GF-D8 (cell line): Measurements from ENCODE around the gene NPFF.

ENCODE experiments used
- DNase-seq: peaks from one replicate; lab custom pipeline; 2025; lab: John Stamatoyannopoulos, UW

The NPFF gene

GRCh38 chr12:53513712-53514410 is 6.6 kb upstream of the NPFF start:
- DNase-seq = no peak

- DNase-seq = no peak
Observed at GRCh38 chr12:53510181-53510812, 3.0 kb upstream of the NPFF start.

DNA sequence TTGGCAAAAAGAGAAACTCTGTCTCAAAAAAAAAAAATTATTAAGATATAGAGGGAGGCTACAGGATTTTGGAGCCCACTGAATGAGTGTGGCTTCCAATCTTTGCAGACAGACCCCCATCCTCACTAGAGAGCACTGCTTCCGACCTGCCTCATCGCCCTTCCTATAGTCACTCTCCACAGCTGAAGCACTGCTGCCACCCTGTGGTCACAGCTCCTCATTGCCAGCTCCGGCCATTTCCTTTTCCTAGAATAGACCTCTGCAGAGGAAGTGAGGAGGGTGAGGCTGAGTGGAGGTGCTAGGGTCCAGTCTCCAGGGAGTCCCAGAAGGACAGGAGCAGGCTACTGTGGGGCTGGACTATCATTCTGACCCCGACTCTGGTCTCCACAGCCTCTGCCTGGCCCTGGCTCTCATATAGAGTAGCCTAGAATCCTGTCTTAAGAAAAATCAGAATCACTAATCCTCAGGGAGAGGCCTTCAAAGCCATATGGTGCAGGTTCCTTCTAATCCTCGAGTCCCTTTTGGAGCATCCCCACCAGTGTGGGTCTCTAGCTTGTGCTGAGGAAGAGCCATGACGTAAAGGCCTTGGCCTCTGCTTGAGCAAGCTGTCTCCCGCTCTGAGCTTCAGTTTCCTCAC is 1.4 kb upstream of the NPFF start:
- DNase-seq = peak; percentile 28

DNA sequence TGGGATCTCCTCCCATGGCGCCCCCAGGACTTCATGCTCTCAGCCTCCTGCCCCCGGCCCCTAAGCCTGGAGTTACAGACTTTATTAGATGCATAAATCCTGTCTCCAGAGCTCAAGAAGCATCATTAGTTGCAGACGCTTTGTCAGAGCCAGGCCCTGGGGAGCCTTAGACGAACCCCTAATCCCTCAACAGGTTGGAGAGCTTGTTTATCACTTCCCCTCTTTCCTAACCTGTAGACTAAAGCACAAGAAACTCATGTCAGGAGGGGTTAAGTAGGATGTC is 260 bp upstream of the NPFF start:
- no peak for DNase-seq

DNA sequence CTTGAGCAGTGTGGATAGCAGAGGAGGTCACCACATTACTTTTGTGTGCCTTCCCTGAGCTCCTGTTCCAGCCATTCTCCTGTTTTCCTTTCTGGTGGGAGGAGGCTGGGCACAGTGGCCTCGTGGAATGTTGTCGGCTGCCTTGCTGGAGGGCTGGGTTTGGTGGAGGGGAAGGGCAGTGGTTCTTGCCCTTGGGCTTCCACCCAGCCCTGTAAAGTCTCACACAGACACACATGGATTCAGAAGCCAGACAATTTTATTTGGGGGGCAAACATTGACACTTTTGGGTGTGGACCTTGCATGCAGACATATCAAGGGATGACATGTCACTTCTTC is 866 bp downstream of the NPFF start:
- no peak for DNase-seq

- no peak for DNase-seq
Observed at GRCh38 chr12:53505555-53506449, 1.5 kb downstream of the NPFF start.

DNA sequence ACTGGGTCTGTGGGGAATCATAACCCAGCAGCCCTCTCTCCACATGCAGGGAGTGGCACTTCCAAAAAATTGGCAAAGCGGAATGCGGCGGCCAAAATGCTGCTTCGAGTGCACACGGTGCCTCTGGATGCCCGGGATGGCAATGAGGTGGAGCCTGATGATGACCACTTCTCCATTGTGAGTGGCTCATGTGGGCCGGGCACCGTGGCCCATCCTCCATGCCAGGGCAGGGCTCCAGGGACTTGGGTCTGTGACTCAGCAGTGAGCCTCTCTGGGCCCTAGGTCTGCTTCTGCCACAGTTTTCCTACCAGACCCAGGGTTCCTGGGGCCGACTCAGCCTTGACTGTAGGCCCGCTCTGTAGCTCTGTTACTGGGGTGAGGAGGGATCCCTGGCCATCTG is 2.2 kb downstream of the NPFF start:
- no peak for DNase-seq

- no peak for DNase-seq
Observed at GRCh38 chr12:53504004-53504920, 3.0 kb downstream of the NPFF start.

DNA sequence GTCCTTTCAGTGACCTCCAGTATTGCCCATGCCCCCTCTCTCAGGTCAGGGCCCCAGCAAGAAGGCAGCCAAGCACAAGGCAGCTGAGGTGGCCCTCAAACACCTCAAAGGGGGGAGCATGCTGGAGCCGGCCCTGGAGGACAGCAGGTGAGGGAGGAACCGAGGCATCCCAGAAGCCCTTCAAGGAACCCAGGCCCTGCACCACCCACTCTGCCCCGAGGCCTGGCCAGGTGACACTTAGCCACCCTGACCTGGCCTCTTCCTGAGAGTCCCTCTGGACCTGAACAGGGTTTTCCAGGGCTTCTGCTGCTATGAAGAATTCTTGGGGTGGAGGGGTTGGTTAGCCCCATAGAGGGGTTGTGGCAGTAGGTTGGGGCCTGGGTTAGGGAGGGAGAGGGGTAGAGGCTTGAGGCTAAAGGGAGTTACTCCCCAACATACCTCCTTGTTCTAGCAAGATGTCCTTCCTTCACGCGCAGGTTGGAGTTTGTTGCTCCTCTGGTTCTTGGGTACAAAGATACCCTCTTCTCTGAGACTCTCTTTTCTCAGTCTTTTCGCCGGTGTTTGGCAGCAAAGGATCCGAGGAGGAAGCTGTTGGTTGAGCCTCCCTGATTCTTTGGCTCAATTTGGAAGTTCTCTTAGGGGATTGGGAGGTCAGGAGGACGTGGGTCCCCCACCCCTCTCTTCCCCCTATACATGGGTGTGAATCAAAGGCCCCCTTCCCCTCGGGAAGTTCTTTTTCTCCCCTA is 4.1 kb downstream of the NPFF start:
- no peak for DNase-seq

GRCh38 chr12:53502331-53502730 is 5.0 kb downstream of the NPFF start:
- DNase-seq = no peak

DNA sequence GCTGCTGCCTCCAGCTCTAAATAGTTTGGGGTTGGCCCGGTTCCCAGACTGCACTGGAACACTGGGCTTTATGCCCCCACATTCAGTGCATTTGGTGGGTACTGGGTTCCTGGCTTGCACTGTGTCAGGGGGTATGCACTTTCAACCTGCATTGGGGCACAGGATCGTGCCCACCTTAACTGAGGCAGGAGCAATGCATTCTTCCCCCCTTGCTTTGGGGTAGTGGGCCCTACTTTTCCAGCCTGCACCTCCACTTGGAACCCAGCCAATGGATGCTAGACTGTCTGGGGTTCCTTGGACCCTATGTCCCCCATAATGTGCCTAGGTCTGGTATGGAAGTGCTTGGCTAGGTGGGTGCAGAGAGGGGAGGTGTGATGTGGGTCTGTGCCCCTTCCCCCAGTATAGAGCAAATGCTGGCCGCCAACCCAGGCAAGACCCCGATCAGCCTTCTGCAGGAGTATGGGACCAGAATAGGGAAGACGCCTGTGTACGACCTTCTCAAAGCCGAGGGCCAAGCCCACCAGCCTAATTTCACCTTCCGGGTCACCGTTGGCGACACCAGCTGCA is 5.6 kb downstream of the NPFF start:
- DNase-seq = no peak

DNA sequence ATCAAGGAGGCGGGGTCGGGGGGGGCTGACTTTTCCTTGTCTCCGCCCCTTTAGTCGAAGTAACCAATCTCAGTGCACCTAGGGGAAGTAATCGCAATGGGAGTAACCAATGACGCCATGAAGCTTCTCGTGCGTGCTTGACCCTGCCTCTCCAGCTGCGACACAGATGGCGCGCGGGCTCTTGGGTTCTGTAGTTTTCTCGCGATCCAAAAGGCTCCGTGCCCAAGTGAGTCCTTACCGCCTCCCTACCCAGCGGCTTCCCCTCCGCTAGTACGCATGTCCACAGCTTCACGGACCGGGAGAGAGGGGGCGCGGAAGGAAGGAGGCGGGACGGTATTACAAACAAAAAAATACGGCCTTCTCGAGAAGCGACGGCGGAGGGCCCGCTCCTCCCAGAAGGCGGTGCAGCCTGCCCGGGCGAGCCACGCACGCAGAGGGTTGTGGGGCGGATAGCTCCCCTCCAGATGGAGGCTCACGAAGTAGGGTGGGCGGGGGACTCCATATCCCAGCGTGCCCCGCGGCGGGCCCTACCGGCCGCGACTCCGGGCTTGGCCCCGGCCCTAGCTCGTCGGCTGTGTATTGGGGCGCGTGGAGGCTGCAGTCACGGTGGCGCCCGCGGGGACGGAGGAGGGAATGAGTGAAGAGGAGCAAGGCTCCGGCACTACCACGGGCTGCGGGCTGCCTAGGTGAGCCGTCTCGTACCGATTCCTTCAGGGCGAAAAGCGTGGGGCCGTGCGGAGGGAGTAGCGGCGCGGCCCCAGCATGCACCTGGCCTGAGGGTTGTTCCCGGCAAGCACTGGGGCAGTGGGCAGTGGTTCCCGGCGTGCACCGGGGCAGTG is 6.3 kb downstream of the NPFF start, which contains the start of gene TARBP2:
Gene TARBP2, plus strand, starts transcription at position 508 of the 839 bp plus-strand sequence. Its CDS starts 126 bp downstream, at position 634.
- DNase-seq = peak; percentile 99

- DNase-seq = peak; percentile 18
Observed at GRCh38 chr12:53500142-53500775, 7.0 kb downstream of the NPFF start.

DNA sequence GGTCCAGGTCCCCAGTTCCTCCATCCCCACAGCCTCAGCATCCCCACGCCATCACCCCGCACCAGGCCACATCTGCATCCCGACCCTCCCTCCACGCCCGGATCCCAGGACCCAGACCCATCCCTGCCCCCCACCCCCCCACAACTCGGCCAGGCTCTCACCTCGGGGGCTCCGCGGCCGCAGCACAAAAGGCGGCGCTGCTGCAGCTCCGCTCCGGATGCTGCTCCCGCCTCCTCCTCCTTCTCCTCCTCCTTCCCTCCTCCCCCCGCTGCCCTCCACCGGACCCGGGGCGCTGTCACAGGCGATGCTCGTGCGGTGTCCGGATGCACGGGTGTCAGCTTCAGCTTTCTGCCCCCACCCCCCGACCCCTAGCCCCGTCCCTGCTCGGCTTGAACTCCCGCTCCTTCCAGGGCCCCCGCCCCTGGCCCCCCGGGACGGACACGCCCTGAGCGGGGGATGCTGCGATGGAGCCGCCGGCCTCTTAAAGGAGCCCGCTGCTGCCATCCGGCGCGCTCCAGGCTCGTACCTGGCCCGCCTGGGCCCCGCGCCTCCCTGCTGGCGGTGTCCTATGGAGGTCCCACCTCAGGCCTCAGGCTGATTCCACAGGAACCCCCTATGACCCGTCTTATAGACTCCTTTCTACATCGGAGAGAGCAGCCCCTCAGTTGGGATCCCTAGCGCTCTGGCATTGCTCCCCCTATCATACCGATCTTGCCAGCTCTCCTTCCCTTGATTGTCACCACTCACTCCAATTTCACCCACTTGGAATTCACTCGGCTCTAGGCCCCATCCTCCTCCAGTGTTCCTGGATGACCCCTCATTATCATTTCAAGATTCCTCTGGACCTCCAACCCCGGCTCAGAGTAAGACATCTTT is 7.8 kb downstream of the NPFF start, which contains the start of gene MAP3K12:
Gene MAP3K12, minus strand, starts transcription at position 193 of the 876 bp plus-strand sequence. CDS start 12,067 bp downstream, outside the sequence.
- no peak for DNase-seq

- DNase-seq = no peak
Observed at GRCh38 chr12:53498235-53498630, 9.1 kb downstream of the NPFF start.

DNA sequence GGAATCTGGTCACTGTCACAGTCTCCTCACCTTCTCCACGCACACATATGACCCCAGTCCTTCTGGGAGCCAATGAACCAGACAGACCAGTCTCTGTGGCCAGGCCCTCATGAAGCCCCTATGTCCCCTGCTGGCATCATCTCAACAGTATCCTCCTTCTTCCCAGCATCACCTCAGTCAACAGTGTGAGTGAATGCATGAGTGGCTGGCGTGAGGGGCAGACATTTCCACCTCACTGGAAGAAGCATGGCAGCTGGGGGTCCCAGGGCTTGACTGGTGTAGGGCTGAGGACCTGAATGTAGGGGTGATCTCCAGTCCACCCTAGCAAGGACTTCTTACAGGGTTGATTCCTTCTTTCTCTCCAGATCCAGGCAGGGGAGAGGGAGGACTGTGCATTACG is 9.8 kb downstream of the NPFF start:
- DNase-seq = no peak

DNA sequence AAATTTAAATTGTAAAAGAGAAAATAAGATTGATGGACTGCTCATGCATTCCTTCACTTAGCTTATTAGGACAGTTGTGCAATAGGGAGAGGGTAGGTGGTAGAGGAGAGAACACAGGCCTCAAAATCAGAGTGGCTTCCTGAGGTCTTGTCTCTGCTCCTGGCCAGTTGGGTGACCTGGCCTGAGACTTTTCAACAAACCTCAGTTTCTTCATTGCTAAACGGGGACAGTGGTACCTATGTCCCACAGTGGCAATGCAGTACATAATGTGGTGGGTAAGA is 10.6 kb downstream of the NPFF start:
- DNase-seq = no peak
